Measurements from ENCODE around the gene NKAIN1.

DNA sequence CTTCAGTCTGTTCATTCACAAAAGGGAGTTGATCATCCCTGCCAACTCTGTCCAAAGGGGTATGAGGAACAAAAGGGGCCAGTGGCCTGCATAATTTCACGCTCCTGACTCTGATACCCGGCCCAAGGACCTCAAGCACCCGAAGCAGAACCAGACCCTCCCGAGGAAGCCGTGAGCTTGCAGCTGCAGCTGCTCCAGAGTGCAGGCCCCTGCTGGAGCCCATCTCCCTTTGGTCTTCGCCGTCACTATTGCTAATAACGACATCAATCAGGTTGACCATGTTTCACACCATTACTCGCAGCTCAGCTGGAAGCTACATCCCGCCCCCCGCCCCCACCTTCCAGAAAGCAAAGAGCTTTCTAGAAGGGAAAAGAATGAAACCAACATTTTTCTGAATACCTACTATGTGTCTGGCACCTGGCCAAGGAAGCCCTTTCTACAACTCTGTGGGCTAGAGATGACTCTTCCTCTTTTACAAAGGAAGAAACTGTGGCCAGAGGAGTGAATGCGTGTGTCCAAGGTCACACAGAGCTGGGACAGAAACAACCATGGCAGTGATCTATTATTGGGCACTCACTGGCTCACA is 5.5 kb downstream of the NKAIN1 start:
- no peak for TF ChIP-seq CTCF (IDR thresholded peaks at IDR 0.05)
- TF ChIP-seq POLR2A (IDR thresholded peaks at IDR 0.05), result no peak
- no peak for TF ChIP-seq EP300 (IDR thresholded peaks at IDR 0.05)
- no peak for TF ChIP-seq POLR2AphosphoS5 (IDR thresholded peaks at IDR 0.05)
